GM21360 (cell line): Measurements from ENCODE around the gene CRIM1.
A peak's percentile ranks its signal among the peaks of the same experiment; 100 is the strongest.
"Not testable (repeated sequence)": the region's sequence is repeated elsewhere in the genome, so short reads cannot be mapped to it uniquely, and the experiment has no call there.

Source experiments
- ATAC-seq: cut with Tn5 transposase; IDR thresholded peaks from one replicate; pipeline ENCODE4 v1.9.1; 2021; ENCODE audit warnings: mild to moderate bottlenecking, moderate library complexity; ENCODE audit not compliant: unreplicated experiment

The CRIM1 gene

DNA sequence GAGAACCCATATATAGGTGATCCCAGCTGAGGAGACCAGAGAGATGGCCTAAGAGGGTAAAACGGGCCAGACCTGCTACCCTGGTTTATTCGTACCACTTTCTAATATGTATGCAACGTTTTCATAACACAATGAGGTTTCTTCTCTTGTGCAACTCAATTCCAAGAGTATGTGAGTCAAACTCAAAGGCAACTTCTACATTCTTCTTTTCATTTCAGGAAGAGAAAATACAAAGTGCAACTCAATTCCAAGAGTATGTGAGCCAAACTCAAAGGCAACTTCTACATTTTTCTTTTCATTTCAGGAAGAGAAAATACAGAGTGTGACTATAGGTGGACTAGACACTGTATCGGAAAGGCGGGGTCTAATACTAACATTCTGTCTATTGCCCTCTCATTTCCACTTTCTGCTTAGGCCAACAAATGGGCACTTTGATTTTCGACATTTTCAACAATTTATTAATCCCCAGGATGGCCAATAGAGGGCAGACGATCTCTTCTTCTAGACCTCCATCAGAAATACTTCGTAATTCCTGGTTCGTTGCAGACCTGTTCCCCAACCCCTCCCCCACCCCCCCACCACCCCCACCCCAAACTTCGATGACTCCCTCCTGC is 3.7 kb upstream of the CRIM1 start:
- no peak for ATAC-seq

DNA sequence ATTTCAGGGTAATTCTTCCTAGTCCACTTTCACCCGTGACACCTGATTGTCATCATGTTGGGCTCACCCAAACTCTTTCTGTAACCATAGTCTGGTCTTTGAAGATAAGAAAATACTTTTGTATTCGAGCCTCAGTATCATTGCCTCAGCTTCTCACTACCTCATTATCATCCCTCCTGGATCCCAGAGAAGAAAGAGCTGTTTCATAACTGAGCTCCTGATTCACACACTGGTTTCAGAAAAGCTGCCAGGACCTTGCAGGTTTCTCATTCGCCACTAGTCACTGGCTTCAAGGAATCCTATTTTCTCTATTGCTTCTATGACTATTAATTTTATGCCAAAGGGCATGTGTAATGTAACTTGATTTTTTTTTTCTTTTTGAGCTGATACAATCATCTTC is 2.9 kb upstream of the CRIM1 start:
- no peak for ATAC-seq

DNA sequence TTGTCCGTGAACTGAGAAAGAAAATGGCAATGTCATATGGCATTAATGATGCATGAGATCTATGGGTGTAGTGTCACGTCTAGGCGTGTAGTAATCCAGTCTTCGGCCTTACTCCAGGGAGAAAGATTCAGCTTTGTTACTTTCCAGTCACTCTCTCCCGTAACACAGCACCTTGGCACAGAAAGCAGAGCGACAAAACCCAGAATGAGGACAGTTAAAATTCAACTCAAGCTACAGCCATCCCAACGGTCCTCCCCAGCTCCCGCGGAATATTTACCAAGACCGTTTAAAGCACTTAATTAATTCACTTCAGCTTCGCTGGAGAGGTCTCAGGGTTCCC is 797 bp upstream of the CRIM1 start:
- no peak for ATAC-seq

DNA sequence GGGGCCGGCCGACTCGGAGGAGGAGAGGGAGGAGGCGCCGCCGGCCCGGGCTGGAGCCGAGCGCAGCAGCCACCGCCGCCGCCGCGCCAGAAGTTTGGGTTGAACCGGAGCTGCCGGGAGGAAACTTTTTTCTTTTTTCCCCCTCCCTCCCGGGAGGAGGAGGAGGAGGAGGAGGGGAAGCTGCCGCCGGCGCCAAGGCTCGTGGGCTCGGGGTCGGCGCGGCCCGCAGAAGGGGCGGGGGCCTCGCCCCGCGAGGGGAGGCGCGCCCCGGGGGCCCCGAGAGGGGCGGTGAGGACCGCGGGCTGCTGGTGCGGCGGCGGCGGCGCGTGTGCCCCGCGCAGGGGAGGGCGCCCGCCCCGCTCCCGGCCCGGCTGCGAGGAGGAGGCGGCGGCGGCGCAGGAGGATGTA is 316 bp downstream of the CRIM1 start:
- no peak for ATAC-seq

DNA sequence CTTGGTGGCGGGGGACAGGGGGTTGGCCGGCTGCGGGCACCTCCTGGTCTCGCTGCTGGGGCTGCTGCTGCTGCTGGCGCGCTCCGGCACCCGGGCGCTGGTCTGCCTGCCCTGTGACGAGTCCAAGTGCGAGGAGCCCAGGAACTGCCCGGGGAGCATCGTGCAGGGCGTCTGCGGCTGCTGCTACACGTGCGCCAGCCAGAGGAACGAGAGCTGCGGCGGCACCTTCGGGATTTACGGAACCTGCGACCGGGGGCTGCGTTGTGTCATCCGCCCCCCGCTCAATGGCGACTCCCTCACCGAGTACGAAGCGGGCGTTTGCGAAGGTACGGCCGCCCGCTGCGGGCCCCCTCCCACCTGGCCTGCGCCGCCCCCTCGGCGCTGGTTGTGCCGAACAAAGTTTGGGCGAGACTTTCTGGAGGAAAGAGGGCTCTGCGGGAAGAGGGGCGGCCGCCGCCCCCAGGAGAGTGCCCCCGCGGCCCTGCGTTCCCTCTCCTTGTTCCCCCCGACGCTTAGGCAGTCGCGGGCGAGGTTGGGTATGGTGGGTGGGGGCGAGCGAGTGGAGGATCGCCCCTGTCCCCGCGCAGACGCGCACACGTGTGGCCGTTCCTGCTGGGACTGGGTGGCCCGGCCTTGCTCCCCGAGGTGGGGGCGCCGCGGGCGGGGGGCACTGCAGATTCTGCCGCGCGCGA is 866 bp downstream of the CRIM1 start:
- peak; percentile 16 for ATAC-seq

DNA sequence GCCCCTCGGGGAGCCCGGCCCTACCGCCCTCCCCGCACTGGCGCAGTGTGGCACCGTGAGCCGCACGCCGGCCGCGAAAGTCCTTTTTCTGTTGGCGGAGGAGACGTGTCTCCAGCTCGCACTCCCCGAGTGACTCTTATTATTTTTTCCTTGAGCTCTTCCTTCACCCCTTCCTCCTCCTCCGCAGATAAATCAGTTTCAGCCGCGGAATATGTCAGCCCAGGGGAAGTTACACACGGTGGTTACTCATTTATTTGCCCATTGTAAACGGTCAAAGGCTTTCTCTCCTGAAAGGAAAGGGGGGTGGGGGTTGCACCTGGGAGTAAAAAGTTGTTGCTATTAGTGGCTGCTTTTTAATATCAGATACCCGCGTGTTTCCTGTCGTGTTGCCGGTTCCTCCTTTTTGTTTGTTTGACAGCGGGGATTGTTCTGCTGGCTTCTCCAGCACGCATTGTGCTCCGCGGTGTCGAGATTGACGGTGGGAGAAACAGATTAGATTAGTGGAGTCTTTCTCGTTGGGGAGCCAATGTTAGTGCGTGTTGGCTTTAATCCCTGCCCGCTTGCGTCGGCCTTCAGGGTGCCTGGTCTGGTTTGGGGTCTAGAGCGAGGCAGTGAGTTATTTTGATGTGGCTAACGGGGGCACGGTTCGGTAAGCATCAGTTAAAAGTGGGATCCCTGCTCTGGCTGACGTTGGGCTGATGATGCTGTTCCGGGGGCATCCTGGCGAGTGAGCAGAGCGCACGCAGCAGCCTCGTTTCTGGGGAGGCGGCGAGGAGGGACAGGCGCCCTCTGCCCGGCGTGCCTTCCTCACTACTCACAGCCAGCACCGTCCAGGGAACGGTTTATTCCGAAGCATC is 1.6 kb downstream of the CRIM1 start:
- ATAC-seq, result peak; percentile 31

DNA sequence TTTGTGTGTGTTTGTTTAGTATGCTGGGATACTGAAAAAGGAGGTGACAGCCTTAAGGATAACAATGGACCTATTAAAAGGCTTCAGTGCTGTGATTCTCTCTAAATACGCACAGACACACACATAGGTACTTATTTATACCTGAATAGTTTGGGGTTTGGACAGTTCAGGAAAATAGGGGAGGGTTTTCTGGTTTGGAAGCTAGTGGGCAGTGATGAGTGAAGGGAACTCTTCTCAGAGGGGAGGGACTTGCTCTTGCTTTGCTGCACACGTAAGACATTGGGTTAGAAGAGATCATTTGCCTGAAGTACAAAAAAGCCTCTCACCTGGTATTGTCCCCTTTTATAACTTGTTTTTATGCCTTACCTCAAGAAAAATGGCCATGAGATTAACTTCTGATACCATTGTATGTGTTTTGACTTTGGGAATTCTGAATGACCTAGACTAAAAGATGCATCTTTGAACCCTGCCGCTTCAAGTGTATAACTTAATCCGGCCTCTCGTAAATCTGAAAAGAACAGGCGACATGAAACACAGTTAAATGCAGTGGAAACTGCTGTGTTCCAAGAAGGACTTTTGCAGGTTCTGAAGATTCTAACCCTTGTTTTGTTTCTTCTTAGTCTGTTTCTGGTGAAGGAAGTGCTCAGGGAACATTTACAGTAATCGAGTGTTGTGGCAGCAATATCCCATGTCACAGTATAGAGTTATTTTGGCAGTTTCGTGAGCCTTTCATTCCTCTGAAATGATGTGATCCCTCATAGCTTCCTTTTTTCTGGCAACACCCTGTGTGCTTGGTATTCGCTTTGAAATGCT is 2.5 kb downstream of the CRIM1 start:
- ATAC-seq, result peak; percentile 21

DNA sequence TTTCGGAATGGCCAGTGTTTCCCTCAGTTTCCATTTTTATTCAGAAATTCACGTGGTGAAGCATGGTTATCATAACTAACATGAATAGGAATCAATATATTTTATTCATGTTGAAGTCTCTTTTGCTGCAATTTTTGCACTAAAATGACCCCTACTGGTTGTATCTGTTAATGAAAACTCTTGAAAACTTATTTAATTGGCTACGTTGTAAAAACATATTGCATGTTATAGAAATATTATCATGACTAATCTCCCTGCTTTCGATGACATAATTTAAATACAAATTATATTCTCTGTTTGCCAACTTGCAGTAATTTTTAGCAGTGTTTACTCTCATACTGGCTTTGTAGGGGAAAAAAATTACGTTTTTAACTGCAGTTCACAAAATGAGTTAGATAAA is 3.5 kb downstream of the CRIM1 start:
- no peak for ATAC-seq

DNA sequence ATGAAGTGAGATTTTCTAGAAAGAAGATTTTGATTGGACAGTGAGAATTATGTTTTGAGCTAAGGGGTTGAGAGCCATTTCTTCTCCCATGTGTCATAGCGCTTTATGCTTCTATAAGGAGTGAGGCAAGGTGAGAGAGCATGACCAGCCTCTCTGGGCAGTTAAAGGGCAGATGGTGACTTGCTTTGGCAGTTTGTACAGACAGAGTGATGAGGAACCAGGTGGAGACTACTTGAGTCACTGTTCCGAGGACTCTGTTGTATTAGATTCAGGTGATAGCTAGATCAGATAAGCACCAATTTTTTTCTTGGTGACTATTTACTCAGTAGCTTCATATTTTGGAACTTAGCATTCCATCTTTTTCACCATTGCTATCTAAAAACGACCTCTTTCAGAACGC is 4.5 kb downstream of the CRIM1 start:
- ATAC-seq, result no peak

DNA sequence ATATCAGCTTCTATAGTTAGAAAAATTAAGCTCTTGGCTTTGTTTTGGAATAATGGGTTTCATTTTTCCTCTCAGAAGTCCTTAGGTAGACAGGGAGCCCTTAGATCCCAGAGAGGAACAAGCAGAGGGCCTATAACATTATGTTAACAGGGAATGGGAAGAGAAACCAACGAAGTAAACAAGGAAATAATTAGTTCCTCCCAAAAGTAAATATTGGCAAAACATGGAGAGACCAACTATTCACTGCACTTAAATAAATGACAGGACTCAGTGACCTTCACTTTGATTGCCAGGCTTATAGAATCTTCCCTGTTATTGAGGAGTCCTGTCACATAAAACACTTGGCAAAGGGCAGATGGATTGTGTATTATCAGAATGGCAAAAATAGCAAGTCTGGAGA is 5.3 kb downstream of the CRIM1 start:
- ATAC-seq, result no peak

DNA sequence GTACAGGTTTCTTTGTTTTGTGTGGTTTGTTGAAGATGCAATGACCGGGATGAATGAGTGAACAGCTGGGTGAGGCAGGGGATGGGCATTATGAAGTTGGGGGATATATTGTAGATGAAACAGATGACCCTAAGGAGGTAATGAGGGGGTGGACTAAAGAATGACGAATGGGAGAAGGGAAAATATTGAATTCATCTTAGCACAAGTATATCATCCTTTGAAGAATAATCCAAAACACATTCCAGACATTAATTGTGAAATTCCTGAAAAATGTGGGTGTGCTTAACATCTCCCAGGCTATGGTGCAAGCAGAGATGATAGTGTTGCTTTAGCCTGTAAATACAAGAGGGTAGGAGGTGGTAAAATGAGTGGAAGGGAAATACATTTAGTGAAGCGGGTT is 5.8 kb downstream of the CRIM1 start:
- ATAC-seq, result no peak

DNA sequence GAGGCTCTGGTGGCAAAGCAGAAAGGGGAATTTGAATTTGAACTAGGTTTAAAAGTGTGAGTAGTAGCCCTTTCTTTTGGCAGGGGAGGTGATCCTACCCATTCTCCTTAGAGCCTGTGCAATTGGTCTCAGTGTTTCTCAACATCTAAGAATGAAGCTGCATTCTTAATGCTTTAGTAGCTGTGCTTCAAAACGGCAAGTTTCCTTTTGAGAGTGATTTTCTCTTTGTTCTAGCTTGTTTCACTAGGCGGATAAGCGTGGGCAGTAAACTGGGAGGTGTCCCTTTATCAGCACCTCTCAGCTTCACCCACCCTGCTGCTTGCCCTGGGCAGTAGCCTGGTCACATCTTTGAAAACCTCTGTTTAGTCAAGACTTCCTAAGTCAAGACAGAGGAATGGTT is 6.7 kb downstream of the CRIM1 start:
- ATAC-seq, result no peak

DNA sequence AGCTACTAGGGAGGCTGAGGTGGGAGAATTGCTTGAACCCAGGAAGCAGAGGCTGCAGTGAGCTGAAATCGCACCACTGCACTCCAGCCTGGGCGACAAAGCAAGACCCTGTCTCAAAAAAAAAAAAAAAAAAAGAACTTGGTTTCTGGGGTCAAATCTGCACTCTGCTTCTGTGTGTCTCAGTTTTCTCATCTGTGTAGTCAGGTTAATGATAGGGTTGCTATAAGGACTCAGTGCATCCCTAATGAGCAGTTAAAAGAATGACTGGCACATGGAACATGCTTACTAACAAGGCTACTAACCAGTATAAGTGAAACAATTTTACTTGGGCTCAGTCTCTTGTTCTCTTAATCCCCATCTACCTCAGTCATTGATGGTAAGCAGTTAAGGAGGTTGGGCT is 7.5 kb downstream of the CRIM1 start:
- not testable (repeated sequence) for ATAC-seq

DNA sequence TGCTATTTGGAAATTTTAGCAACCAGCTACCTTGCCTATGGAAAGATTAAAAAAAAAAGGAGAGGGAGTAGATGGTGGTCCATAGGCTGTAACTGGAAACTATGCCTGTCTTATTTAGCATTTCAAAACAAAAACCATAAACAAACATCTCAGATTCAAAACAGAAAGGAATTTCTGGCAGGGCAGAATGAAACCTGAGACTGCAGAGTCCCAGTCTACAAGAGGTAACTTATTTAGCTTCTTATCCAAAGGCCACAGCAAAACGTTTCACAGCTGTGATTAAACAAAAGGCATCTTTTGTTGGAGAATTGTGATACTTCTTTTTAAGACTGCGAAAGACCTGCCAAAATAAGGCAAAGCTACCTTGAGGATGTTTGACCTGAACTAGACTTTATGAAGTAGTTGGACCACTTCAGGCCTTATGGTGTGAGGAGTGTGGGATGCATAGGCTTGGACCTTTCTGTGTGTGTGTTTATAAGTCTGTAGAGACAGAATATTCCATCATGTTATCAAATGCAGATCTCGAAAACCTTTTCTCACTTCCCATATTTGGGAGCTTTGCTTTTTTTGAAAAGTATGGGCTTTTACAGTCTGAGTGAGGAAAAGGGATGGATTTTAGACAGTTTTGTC is 11.0 kb downstream of the CRIM1 start:
- no peak for ATAC-seq

DNA sequence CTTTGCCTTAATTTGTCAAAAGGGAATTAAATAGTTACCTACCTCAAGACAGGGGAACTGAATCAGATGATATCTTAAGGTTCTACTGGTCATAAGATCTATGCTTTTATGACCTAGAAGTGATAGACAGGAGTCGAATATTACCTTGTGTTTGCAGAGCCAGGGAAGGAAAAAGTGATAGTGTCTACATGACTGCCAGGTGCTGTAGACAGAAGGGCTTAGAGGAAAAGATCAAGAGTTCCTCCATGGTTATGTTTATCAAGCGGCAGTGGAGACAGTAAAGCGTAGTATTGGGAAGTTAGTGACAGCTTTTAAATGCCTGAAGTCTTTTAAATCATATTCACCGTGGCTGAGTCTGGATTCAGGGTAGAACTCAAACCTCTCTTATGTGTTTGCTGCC is 11.9 kb downstream of the CRIM1 start:
- no peak for ATAC-seq

DNA sequence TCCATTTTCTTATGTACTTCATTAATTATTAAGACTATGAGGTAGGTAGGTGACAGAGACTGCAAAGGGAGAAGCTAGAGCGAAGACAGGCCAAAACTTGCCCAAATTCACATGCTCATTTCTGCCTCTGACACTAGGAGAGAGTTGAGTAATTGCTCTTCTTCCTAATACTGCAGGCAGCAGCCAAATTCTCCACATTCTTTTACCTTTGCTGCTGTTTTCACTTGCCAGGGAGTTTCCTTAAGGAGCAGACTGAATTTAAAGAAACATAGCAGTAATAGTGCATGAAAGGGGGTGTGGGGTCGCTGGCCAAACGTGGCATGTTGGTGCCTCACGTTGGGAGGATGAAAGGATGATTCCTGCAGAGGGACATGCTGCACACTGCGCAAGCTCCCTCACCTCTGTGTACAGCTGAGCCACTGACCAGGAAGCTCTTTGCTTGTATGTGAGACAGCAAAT is 12.3 kb downstream of the CRIM1 start:
- ATAC-seq, result no peak

DNA sequence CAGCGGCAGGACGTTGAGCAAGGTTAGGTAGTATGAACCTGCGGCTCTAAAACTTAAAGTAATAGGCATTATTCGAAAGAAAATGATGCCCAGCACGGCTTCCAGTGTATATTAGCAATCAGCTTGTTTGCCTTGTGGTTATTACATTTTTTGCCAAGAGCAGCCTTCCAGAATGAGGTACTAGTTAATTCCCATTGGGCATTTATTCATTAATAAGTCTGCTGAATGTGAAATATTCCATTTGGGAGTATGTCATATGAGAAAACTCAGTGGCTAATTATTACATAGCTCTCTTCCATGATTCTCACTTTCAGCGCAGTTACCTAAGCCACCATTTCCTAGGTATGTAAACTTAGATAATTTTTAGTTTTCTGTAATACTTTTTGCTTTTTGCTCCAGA is 12.9 kb downstream of the CRIM1 start:
- no peak for ATAC-seq

DNA sequence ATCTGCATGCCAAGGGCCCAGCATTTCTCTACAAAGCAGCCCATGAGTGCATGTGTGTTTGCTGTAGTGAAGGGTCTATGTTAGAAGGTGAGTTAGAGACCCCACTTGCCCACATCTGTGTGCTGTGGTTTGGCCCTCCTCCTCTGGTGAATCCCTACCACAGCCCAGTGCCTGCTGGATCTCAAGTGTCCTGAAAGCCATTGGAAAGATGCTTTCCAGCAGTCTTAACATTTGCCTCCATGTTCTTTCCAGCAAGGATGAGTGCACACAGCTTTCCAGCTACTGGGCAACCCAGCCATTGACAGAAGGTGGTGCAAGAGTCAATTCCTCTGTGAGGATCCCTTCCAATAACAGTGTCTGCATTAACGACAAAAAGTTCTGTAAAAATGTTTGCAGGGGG is 13.6 kb downstream of the CRIM1 start:
- ATAC-seq, result no peak

DNA sequence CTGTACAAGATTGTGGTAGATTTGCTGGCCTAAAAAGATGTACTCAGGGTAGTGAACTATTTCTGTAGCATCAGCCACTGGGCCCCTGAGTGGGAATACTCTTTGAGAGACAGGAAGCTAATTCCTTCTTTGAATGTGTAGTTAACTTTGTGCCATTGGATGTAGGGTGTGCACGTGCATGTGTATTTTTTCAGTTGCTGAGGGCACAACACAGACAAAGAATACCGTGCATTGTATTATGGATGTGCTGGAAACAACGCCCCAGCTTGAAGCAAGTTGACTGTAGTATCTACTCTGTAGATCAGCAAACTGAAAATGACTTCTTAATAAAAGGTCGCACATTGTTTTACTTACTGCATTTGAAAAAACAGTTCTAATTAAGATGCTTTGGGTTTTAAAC is 14.1 kb downstream of the CRIM1 start:
- no peak for ATAC-seq

DNA sequence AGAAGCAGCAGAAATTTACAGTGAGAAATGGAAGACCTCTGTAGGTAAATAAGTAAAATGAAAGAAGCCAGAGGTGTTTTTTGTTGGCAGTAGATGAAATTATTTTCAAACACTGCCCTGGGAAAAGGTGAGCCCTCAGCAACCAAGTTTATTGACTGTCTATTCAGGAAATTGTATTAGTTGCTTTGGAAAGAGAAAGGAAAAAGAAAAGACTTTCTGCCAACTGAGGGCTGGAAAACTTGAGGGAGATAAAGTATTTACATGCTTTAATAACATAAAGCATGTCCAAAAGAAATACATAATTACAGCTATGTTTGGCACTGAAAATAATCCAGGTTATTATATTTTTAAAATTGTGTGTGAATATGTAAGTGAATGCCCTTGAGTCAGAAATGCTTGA is 14.7 kb downstream of the CRIM1 start:
- ATAC-seq, result no peak
